ENCODE data around the gene DSG2. TPM values are rescaled to one million over a fixed set of nuclear protein-coding genes. Genes with fewer than 3 reads are reported as not detected.

DSG2 gene
- total RNA-seq, 2 experiments from 2014 or later: 0.41 to 0.43 TPM

GRCh38 chr18:31478688-31479087 is 19.3 kb upstream of the DSG2 start:
- DNase-seq (no peak), ATAC-seq (no peak)
- ChIA-PET POLR2A (interaction anchor here (1.1 kb wide), 1 partner anchor 15 kb away, joined by 3 read pairs; no protein-coding TSS in a partner anchor), CTCF (interaction anchor here (0.8 kb wide), 1 partner anchor 45 kb away, joined by 3 read pairs; no protein-coding TSS in a partner anchor)
- Mint-ChIP-seq H3K9me3 (no peaks in the 10 kb centered on the region), H3K27me3 (peaks cover 1% of the 10 kb centered on the region), H3K36me3 (ENCODE audit: low read depth) (no peaks in the 10 kb centered on the region), H3K27ac (no peak overlapping the region), H3K4me1 (ENCODE audit: low read depth) (no peaks in the 10 kb centered on the region), H3K4me3 (no peak overlapping the region)
- no peak for TF ChIP-seq CTCF (IDR thresholded peaks at IDR 0.05)
- intact Hi-C loops (cut with micrococcal nuclease): no loop called here

GRCh38 chr18:31482051-31482450 is 15.9 kb upstream of the DSG2 start:
- ATAC-seq: no peak
- no peaks in the 10 kb centered on the region for H3K4me1 Mint-ChIP-seq (ENCODE audit: low read depth)
- TF ChIP-seq CTCF (IDR thresholded peaks at IDR 0.05): no peak
- CTCF ChIA-PET: no interaction called here
- H3K4me3 Mint-ChIP-seq: no peak overlapping the region
- no peak overlapping the region for H3K27ac Mint-ChIP-seq
- peaks cover 6% of the 10 kb centered on the region for H3K27me3 Mint-ChIP-seq
- H3K9me3 Mint-ChIP-seq: no peaks in the 10 kb centered on the region
- H3K36me3 Mint-ChIP-seq (ENCODE audit: low read depth): no peaks in the 10 kb centered on the region
- intact Hi-C loops (cut with micrococcal nuclease): no loop called here
- no peak for DNase-seq
- POLR2A ChIA-PET: no interaction called here

- CTCF ChIA-PET: no interaction called here
- H3K4me3 Mint-ChIP-seq: no peak overlapping the region
- peaks cover 6% of the 10 kb centered on the region for H3K27me3 Mint-ChIP-seq
- no peak for ATAC-seq
- DNase-seq: no peak
- POLR2A ChIA-PET: no interaction called here
- intact Hi-C loops (cut with micrococcal nuclease): no loop called here
- H3K27ac Mint-ChIP-seq: no peak overlapping the region
- no peaks in the 10 kb centered on the region for H3K4me1 Mint-ChIP-seq (ENCODE audit: low read depth)
- TF ChIP-seq CTCF (IDR thresholded peaks at IDR 0.05): no peak
- H3K36me3 Mint-ChIP-seq (ENCODE audit: low read depth): no peaks in the 10 kb centered on the region
- no peaks in the 10 kb centered on the region for H3K9me3 Mint-ChIP-seq
These were observed 14.6 kb upstream of the DSG2 start for GRCh38 chr18:31483396-31483795.

GRCh38 chr18:31484461-31484860 is 13.5 kb upstream of the DSG2 start:
- TF ChIP-seq CTCF (IDR thresholded peaks at IDR 0.05): no peak
- Mint-ChIP-seq H3K4me3 (no peak overlapping the region), H3K27ac (no peak overlapping the region), H3K4me1 (ENCODE audit: low read depth) (no peaks in the 10 kb centered on the region), H3K9me3 (no peaks in the 10 kb centered on the region), H3K27me3 (peaks cover 6% of the 10 kb centered on the region), H3K36me3 (ENCODE audit: low read depth) (no peaks in the 10 kb centered on the region)
- intact Hi-C loops (cut with micrococcal nuclease): no loop called here
- POLR2A ChIA-PET: no interaction called here
- CTCF ChIA-PET: no interaction called here
- no peak for ATAC-seq
- no peak for DNase-seq

GRCh38 chr18:31486165-31486564 is 11.8 kb upstream of the DSG2 start:
- ATAC-seq (no peak), DNase-seq (no peak)
- Mint-ChIP-seq H3K9me3 (no peaks in the 10 kb centered on the region), H3K27ac (no peak overlapping the region), H3K36me3 (ENCODE audit: low read depth) (no peaks in the 10 kb centered on the region), H3K4me3 (no peak overlapping the region), H3K27me3 (peaks cover 7% of the 10 kb centered on the region), H3K4me1 (ENCODE audit: low read depth) (no peaks in the 10 kb centered on the region)
- intact Hi-C loops (cut with micrococcal nuclease): no loop called here
- POLR2A ChIA-PET: no interaction called here
- TF ChIP-seq CTCF (IDR thresholded peaks at IDR 0.05): no peak
- CTCF ChIA-PET: no interaction called here
